Liver (tissue), 9 donors: ENCODE results near the gene TEX48. TPM values are rescaled to one million over a fixed set of nuclear protein-coding genes. Genes with fewer than 3 reads are reported as not detected.

ENCODE experiments used
- DNase-seq: peaks from one replicate; pipeline ENCODE4 v3.0.0-alpha.2; 2017; ENCODE audit warnings: low spot score
- H3K27ac ChIP-seq, 2 donors: one replicate each; pipeline ENCODE4 v1.7.0; 2013; ENCODE audit warnings: inconsistent platforms in 2 of 2, low read length in 2 of 2, control low read depth in 1 of 2, low read depth in 1 of 2, mild to moderate bottlenecking in 1 of 2
- H3K27me3 ChIP-seq, 4 donors: one replicate each; pipeline versions ENCODE4 v1.6.1 to v1.7.0; 2013; ENCODE audit warnings: low read length in 3 of 4, inconsistent platforms in 1 of 4, mild to moderate bottlenecking in 1 of 4, moderate library complexity in 1 of 4; ENCODE audit not compliant: control insufficient read depth in 4 of 4, insufficient read depth in 4 of 4
- H3K36me3 ChIP-seq, 4 donors: one replicate each; pipeline versions ENCODE4 v1.6.1 to v1.7.0; 2013; ENCODE audit warnings: low read length in 3 of 4, mild to moderate bottlenecking in 3 of 4, low read depth in 1 of 4, moderate library complexity in 1 of 4; ENCODE audit not compliant: control insufficient read depth in 4 of 4, insufficient read depth in 3 of 4
- H3K4me1 ChIP-seq, 4 donors: one replicate each; pipeline versions ENCODE4 v1.6.1 to v1.7.0; 2013; ENCODE audit warnings: low read length in 3 of 4, mild to moderate bottlenecking in 3 of 4, moderate library complexity in 1 of 4; ENCODE audit not compliant: control insufficient read depth in 4 of 4, insufficient read depth in 4 of 4
- H3K4me3 ChIP-seq, 3 donors: one replicate each; pipeline versions ENCODE4 v1.6.1 to v1.7.0; 2013; ENCODE audit warnings: low read length in 3 of 3, control low read depth in 1 of 3, low read depth in 1 of 3, mild to moderate bottlenecking in 1 of 3
- H3K9ac ChIP-seq, 2 donors: one replicate each; pipeline ENCODE4 v1.7.0; 2013; ENCODE audit warnings: low read length in 2 of 2, mild to moderate bottlenecking in 2 of 2, moderate library complexity in 2 of 2, control low read depth in 1 of 2, low read depth in 1 of 2
- H3K9me3 ChIP-seq, 4 donors: one replicate each; pipeline versions ENCODE4 v1.6.1 to v1.7.0; 2013; ENCODE audit warnings: low read length in 3 of 4; ENCODE audit not compliant: control insufficient read depth in 4 of 4
- ATF3 ChIP-seq: IDR thresholded peaks from 2 replicates; pipeline ENCODE4 v1.6.1; 2016; ENCODE audit warnings: antibody characterized with exemption
- CTCF ChIP-seq: fragments of 150-350 bp; IDR thresholded peaks from 2 replicates; pipeline ENCODE4 v1.5.1; 2017; ENCODE audit warnings: improper control_type of control experiment, low read depth, low read length; ENCODE audit not compliant: missing input control
- EGR1 ChIP-seq, 2 donors: IDR thresholded peaks; 2 replicates each; pipeline ENCODE4 v1.6.1; 2016 to 2018; ENCODE audit warnings: antibody characterized with exemption in 2 of 2, low read depth in 2 of 2
- FOXA1 ChIP-seq: IDR thresholded peaks from 2 replicates; pipeline ENCODE4 v1.6.1; 2016; ENCODE audit warnings: antibody characterized with exemption
- FOXA2 ChIP-seq: IDR thresholded peaks from 2 replicates; pipeline ENCODE4 v1.6.1; 2016; ENCODE audit warnings: antibody characterized with exemption
- GABPA ChIP-seq, 2 donors: IDR thresholded peaks in 1 of 2; conservative IDR thresholded peaks in 1 of 2; 2 replicates each; pipeline ENCODE4 v1.6.1; 2016; ENCODE audit warnings: antibody characterized with exemption in 2 of 2, mild to moderate bottlenecking in 1 of 2, moderate library complexity in 1 of 2
- HNF4A ChIP-seq, 2 donors: conservative IDR thresholded peaks; 2 replicates each; pipeline ENCODE4 v1.6.1; 2016; ENCODE audit warnings: antibody characterized with exemption in 2 of 2, mild to moderate bottlenecking in 2 of 2
- HNF4G ChIP-seq: IDR thresholded peaks from 2 replicates; pipeline ENCODE4 v1.6.1; 2016; ENCODE audit warnings: antibody characterized with exemption
- JUND ChIP-seq, 2 donors: IDR thresholded peaks; 2 replicates each; pipeline ENCODE4 v1.6.1; 2016; ENCODE audit warnings: antibody characterized with exemption in 2 of 2
- NR2F2 ChIP-seq: IDR thresholded peaks from 2 replicates; pipeline ENCODE4 v1.6.1; 2016; ENCODE audit warnings: antibody characterized with exemption
- RAD21 ChIP-seq, 2 donors: IDR thresholded peaks; 2 replicates each; pipeline ENCODE4 v1.6.1; 2016; ENCODE audit warnings: antibody characterized with exemption in 2 of 2, mild to moderate bottlenecking in 2 of 2
- REST ChIP-seq: IDR thresholded peaks from 2 replicates; pipeline ENCODE4 v1.6.1; 2016; ENCODE audit warnings: antibody characterized with exemption, mild to moderate bottlenecking
- RXRA ChIP-seq, 2 donors: IDR thresholded peaks; 2 replicates each; pipeline ENCODE4 v1.6.1; 2017 to 2018; ENCODE audit warnings: antibody characterized with exemption in 2 of 2, mild to moderate bottlenecking in 1 of 2
- SP1 ChIP-seq: IDR thresholded peaks from 2 replicates; pipeline ENCODE4 v1.6.1; 2018; ENCODE audit warnings: antibody characterized with exemption, mild to moderate bottlenecking
- TAF1 ChIP-seq: conservative IDR thresholded peaks from 2 replicates; pipeline ENCODE4 v1.6.1; 2016; ENCODE audit warnings: antibody characterized with exemption, mild to moderate bottlenecking
- YY1 ChIP-seq: IDR thresholded peaks from 2 replicates; pipeline ENCODE4 v1.6.1; 2016; ENCODE audit warnings: antibody characterized with exemption, mild to moderate bottlenecking
- ZBTB33 ChIP-seq: IDR thresholded peaks from 2 replicates; pipeline ENCODE4 v1.6.1; 2016; ENCODE audit warnings: antibody characterized with exemption
- WGBS: extraction: QIAGEN DNeasy Blood & Tissue Kit; methylation state at CpG from one replicate; pipeline ENCODE4 v1.1.7; 2013; 5-methylcytosine and 5-hydroxymethylcytosine counted together
- polyA plus RNA-seq, 2 donors: library from polyadenylated mRNA; stranded (reverse) in 1 of 2; unstranded in 1 of 2; fragments of 200-250 nt in 1 of 2; fragments of >200 nt in 1 of 2; fragmentation: Nextera tagmentation in 1 of 2; extraction: Ambion mirVana in 1 of 2; gene quantifications; one replicate each; pipeline versions ENCODE4 v1.2.1 to v1.2.3, GENCODE V29; 2013 to 2015
- total RNA-seq, 2 donors: library from RNA; depleted of rRNA; stranded (reverse); fragments of >200 nt; gene quantifications; one replicate each; pipeline ENCODE4 v1.2.3, GENCODE V29; 2014
- TF ChIP-seq, protein P1 (sequence below): IDR thresholded peaks from 2 replicates; pipeline ENCODE4 v1.6.1; 2016; ENCODE audit warnings: antibody characterized with exemption
- donor health status: healthy.
- donor health status: healthy.
- donor health status: healthy.
- donor health status: healthy.
- donor health status: healthy.

The TEX48 gene
- total and polyA plus RNA-seq, 4 donors: not detected

DNA sequence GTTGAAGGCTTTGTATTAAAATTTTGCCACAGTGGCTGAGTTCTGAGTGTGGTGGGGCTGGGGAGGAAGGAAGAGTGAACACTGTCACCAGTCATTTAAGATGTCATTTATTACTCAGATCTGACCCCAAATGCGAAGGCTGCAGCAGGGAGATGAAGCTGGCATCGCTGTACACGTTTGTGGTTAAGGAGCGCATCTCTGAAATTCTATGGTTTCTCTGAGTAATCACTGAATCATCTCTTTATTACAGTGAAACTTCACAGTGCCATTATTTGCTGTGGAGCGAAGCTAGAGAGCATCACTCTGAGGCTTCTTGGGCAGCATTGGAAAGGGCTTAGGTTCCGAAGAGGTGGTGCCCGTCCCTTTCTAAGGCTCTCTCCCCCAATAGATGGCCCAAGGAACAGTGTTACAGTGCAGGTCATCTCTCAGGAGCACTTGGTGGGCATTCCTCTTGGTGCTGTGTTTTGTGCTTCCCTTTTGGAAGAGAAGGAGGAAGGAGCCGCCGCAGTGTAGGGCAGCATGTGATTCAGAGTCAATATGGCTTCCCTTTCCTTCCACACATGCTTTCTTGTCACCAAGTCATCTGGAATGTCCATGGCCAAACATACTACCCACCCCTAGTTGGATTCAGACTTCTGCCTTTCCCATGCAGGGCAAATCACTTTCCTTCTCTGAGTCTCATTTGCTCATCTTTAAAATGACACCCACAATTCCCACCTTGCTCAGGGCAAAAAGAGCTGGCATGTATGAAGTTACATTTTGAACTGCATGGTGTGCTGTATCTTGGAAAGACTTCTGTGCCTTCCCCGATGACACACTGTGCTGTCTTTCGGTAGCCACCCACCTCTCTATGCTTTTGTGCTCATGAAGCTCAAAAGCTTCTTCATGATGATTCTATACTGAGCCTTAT is 9.3 kb upstream of the TEX48 start:
- DNase-seq: no peak
- H3K4me3 ChIP-seq: no peak overlapping the region
- H3K27ac ChIP-seq: no peak overlapping the region
- 86% methylated on average over 11 of the region's 11 CpGs for WGBS
- no peaks in the 10 kb centered on the region for H3K36me3 ChIP-seq
- H3K9ac ChIP-seq: no peak overlapping the region
- H3K9me3 ChIP-seq: no peaks in the 10 kb centered on the region
- no peaks in the 10 kb centered on the region for H3K27me3 ChIP-seq
- TF ChIP-seq ZBTB33 (no peak), HNF4G (no peak)
- no peaks in the 10 kb centered on the region for H3K4me1 ChIP-seq

- H3K4me3 ChIP-seq: no peak overlapping the region
- no peaks in the 10 kb centered on the region for H3K4me1 ChIP-seq
- no peak overlapping the region for H3K27ac ChIP-seq
- 92% methylated on average over 4 of the region's 4 CpGs for WGBS
- no peak overlapping the region for H3K9ac ChIP-seq
- no peaks in the 10 kb centered on the region for H3K9me3 ChIP-seq
- H3K36me3 ChIP-seq: no peaks in the 10 kb centered on the region
- no peak for DNase-seq
- no peaks in the 10 kb centered on the region for H3K27me3 ChIP-seq
- TF ChIP-seq FOXA1: no peak
- TF ChIP-seq TAF1: no peak
- TF ChIP-seq NR2F2: no peak
- no peak for TF ChIP-seq HNF4G
- TF ChIP-seq CTCF: no peak
Observed at GRCh38 chr9:114690308-114690707, 8.3 kb upstream of the TEX48 start.

GRCh38 chr9:114689813-114690212 is 7.8 kb upstream of the TEX48 start:
- no peak overlapping the region for H3K9ac ChIP-seq
- DNase-seq: no peak
- no peaks in the 10 kb centered on the region for H3K36me3 ChIP-seq
- WGBS: 83% methylated on average over 7 of the region's 7 CpGs
- no peak overlapping the region for H3K4me3 ChIP-seq
- no peaks in the 10 kb centered on the region for H3K27me3 ChIP-seq
- H3K9me3 ChIP-seq: no peaks in the 10 kb centered on the region
- H3K27ac ChIP-seq: no peak overlapping the region
- no peaks in the 10 kb centered on the region for H3K4me1 ChIP-seq
- TF ChIP-seq EGR1 (IDR thresholded peaks at IDR 0.05; ENCODE audit: low read depth in 2 of 2) (no peak), SP1 (no peak), RAD21 (IDR thresholded peaks at IDR 0.05) (no peak), YY1 (no peak), JUND (IDR thresholded peaks at IDR 0.05) (no peak), RXRA (IDR thresholded peaks at IDR 0.05) (no peak), REST (no peak), ATF3 (no peak), HNF4G (no peak), FOXA2 (no peak), TAF1 (no peak), GABPA (IDR thresholded peaks at IDR 0.05 in 1 of 2, conservative IDR thresholded peaks at IDR 0.05 in 1 of 2) (no peak), HNF4A (conservative IDR thresholded peaks at IDR 0.05) (no peak), FOXA1 (no peak), NR2F2 (no peak), ZBTB33 (no peak)
- TF ChIP-seq, protein P1, sequence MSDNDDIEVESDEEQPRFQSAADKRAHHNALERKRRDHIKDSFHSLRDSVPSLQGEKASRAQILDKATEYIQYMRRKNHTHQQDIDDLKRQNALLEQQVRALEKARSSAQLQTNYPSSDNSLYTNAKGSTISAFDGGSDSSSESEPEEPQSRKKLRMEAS: no peak
